GM18507 (cell line): ENCODE measurements around the gene ELMO1.
A peak's percentile ranks its signal among the peaks of the same experiment; 100 is the strongest.

Source experiments
- DNase-seq: peaks from one replicate; pipeline ENCODE4 v3.0.0; 2011; ENCODE audit warnings: low read depth; ENCODE audit not compliant: insufficient read length; ENCODE audit errors: extremely low spot score
- FAIRE-seq: peaks from 2 replicates; lab custom pipeline; 2011; peaks lifted over from hg19 to GRCh38; lab: Jason Lieb, UNC

ELMO1 gene

DNA sequence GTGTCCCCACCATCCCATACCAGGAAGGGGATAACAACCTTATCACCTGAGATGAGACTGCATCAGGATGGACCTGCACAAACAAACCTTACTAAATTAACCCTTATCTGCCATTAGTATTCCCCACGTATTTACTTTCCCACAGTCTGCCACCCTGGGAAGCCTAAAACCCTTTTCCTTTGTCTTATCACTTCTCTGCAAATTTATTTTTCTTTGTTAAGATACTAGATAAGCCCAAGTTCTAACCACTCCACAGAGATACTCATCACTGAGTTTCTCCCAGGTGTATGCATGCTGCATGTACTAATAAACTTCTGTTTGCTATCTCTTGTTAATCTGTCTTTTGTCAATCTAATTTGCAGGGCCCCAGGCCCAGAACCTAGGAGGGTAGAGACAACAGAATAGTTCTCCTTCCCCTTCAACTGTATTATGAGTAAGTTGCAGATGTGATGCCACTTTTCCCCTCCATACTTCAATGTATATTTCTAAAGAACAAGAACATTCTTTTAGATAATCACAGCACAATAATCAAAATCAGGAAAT lies 66.0 kb downstream of the ELMO1 start:
- DNase-seq (no peak), FAIRE-seq (no peak)

- DNase-seq (no peak), FAIRE-seq (no peak)
These were observed 67.8 kb downstream of the ELMO1 start for GRCh38 chr7:37380831-37381230.

- peak; percentile 15 for FAIRE-seq
- no peak for DNase-seq
These were observed 69.0 kb downstream of the ELMO1 start for GRCh38 chr7:37379546-37380277.

DNA sequence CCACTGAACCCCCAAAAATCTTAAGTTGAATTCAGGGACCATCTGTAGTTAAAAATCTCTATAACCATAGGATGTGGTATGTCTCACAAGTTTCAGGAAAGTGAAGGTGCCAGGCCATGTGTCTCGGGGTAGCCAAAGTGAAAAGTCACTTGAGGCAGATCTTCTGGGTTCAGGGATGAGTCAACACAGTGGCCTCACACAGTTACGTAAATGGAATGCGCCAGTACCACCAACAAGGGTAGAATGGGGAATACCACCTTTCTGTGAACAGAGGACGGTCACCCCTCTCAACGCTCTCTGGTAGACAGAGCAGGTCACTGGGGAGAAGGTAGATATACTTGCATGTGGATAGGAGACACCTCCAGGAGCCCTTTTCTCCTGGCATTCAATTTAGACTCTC lies 71.4 kb downstream of the ELMO1 start:
- DNase-seq, result no peak
- FAIRE-seq, result no peak

GRCh38 chr7:37376386-37376785 lies 72.3 kb downstream of the ELMO1 start:
- DNase-seq (no peak), FAIRE-seq (no peak)

DNA sequence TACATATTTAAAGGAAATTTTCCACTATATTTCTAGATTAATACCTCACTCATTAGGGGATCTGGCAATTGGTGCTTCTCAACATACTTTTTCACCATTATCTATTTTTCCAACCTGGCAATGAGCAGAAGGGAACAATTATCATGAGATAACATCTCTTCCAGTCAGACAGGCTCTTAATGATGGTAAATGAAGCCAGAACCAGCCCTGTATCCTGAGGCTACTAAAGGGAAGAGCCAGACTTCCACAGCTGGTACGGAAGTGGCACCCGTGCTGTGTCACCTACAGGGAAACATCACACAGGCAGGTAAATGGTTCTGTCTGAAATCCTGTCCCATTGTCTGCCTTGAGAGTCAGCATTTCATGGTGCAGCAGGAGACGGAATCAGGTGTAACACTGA lies 75.9 kb downstream of the ELMO1 start:
- no peak for FAIRE-seq
- DNase-seq, result no peak

- FAIRE-seq (no peak), DNase-seq (no peak)
These were observed 76.9 kb downstream of the ELMO1 start for GRCh38 chr7:37371755-37372154.

DNA sequence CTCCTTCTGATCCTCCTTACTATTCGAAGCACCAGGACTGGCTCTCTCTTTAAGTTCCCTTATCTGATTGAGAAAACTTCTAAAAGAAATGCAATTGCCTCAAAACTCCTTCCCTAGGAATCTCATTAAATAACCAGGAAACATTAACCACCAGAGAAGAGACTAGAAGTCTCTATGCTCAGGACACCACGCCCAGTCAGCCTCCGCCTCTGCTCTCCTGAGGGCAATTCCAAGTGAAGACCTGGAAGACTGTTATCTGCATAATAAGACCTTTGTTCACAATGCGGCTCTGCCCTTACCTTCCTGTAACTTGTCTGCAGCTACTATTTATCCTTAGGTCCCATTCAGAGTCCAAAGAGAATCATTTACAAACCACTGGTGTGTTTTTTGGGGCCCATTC lies 78.8 kb downstream of the ELMO1 start:
- FAIRE-seq, result no peak
- DNase-seq, result no peak

- FAIRE-seq (no peak), DNase-seq (no peak)
These were observed 80.1 kb downstream of the ELMO1 start for GRCh38 chr7:37368540-37368939.

DNA sequence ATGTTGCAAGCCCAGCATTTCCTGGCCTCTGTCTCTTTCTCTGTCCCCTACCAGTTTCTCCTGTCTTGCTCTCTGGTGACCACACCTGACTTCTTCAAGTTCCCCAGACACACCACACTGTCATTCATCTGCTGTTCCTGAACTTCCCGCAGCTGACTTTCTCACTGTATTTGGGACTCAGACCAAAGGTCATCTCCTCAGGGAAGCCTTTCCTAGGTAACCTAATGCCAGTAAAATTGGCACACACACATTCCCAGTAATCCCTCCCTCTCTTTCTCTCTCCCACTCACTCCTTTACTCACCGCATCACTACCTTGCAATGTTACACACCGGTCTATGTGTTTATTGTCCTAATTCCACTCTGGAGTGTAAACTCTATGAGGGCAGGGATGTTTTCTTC lies 81.7 kb downstream of the ELMO1 start:
- no peak for DNase-seq
- FAIRE-seq, result no peak

DNA sequence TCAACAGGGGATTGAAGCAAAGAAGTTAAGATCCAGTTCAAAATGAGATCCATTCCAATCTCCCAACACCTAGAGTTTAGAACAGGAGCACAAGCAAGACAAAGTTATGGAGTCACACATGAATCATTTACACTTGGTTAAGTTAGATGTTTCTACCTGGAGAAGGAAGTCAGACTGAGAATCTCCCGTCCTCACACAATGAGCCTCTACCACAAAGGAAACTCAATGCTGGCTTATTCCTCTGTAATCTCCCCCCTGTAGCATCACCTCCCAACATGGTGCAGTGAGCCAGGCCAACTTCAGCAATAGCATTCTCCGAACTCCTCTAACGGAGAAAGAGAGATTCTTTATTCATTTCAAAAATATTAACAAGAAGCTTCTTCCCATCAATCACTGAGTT lies 82.2 kb downstream of the ELMO1 start:
- FAIRE-seq (no peak), DNase-seq (no peak)

- DNase-seq (no peak), FAIRE-seq (no peak)
These were observed 83.3 kb downstream of the ELMO1 start for GRCh38 chr7:37365405-37365804.

GRCh38 chr7:37364856-37365255 lies 83.8 kb downstream of the ELMO1 start:
- DNase-seq, result no peak
- no peak for FAIRE-seq

DNA sequence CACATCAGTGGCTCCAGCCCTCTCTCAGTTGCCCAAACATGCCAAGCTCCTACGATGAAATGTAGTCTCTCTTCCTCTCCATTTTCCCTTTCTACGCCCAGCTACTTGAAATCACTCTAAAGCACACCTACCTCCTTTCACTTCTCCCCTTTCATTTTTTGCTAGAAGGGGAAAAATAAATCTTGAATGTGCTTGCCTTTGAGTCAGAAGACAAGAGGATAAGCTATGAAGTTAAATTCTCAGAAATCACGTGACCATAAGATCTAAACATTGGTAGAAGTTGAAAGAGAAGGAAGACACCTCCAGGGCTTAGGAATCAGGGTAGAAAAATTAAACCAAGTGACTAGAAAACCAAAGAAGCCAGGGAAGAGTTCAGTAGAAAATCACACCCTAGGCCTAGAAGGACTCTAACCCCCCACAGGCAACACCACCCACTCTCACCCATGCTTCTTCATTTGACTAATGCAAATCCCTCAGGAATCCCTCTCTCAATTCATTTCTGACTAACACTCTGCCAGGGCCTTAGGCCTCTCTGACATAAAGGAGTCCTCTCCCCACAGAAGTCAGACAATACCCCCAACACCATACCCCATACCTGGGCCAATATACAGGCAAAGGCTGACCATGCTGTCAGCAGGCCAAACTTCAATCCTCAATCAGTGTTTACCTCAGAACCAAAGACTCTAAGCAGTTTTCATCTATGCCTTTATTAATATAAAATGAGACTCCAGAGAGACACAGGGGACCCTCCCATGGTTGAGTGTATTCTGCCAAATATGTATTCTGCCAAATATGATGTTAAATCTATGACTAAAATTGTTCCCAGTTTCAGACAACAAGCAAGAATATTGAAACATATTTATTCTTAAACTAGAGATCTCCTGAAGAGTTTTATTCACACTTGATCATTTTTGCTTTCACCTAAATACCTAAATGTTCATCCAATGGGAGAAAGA lies 84.8 kb downstream of the ELMO1 start:
- FAIRE-seq, result no peak
- no peak for DNase-seq

DNA sequence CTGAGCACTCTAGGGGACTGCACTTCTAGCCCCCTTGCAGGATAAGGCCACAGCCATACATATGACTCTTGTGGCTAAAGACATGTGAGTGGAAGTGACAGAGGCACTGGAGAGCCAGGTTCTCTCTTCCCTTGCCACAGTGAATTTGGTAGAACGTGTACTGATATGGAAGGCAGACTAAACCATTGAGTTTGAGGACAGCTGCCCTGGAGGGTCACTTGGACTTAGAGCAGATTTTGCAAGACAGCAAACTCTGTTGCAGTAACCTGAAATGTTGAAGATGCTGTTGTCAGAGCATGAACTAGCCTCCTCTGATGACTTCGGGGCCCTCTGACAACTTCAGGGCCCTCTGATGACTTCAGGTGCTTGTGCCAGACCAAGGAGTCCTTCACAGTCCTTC lies 85.9 kb downstream of the ELMO1 start:
- DNase-seq, result no peak
- no peak for FAIRE-seq

DNA sequence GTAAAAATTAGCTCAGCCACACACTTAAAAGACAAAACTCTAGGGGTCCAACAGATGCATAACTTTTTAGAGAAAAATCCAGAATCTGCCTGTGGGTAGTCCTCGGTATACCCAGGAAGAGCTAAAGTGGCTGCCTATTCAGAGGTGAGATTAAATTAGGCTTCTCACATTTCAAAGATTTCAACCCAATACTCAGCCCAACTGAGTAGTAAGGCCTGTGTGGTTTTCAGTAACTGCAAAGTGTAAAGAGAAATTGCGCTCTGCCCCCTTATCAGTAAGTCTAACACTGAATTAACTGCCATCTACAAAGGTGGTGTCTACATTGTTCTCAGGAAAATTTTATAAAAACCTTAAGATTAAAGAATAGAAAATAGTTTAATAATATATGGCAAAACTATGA lies 88.2 kb downstream of the ELMO1 start:
- no peak for FAIRE-seq
- no peak for DNase-seq

- DNase-seq (no peak), FAIRE-seq (no peak)
These were observed 88.8 kb downstream of the ELMO1 start for GRCh38 chr7:37359662-37360444.

DNA sequence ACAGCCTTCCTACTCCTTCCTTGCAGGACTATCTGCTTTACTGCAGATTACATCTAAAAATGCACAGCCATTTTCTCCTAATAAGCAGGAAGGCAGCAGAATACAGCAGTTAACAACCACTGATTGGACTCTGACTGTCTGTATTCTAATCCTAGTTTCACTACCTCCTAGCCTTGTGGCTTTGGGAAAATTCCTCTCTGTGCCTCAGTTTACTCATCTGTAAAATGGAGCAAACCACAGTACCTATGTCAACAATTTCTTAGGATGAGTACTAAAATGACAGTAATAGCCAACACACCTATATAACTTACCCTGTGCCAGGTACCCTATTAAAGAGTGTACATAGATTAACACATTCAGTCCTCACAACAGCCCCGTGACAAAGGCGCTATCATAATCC lies 89.5 kb downstream of the ELMO1 start:
- DNase-seq, result no peak
- FAIRE-seq, result no peak

DNA sequence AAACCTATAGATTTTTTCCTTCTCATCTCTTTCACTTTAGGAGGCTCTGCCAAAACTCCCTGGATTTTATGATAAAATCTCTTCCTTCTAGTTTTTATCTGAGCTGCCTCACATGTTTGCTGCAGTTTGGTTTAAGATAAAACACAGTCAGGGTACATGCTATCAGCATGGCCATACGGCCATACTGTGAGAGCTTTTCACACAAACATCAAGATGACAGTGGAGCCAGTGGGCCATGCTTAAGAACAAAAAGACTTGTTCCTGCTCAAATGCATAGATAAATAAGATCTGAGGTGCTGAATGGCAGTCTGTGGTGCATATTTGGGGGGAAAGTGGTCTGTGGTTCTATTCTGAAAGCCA lies 91.0 kb downstream of the ELMO1 start:
- no peak for FAIRE-seq
- DNase-seq, result no peak
